GM10847 (cell line): ENCODE measurements around the gene IL11RA.

Experiments used
- POLR2A ChIP-seq: IDR thresholded peaks from 2 replicates; pipeline ENCODE4 v1.6.1; 2011; ENCODE audit not compliant: insufficient read length; ENCODE audit errors: extremely low read depth

The IL11RA gene

GRCh38 chr9:34644766-34645314, 7.1 kb upstream of the IL11RA start:
- TF ChIP-seq POLR2A: no peak

GRCh38 chr9:34646211-34647083, 5.5 kb upstream of the IL11RA start, which contains the start of gene GALT:
Gene GALT (plus strand): TSS chr9:34646675. CDS start chr9:34646705, 30 bp downstream.
- TF ChIP-seq POLR2A: peak; percentile 77

GRCh38 chr9:34647084-34647403, 4.9 kb upstream of the IL11RA start:
- TF ChIP-seq POLR2A: no peak

- no peak for TF ChIP-seq POLR2A
Observed at GRCh38 chr9:34647651-34648050, 4.3 kb upstream of the IL11RA start.

GRCh38 chr9:34648673-34649072, 3.3 kb upstream of the IL11RA start:
- no peak for TF ChIP-seq POLR2A

GRCh38 chr9:34650816-34651215, 1.2 kb upstream of the IL11RA start:
- no peak for TF ChIP-seq POLR2A

GRCh38 chr9:34651321-34651720, 664 bp upstream of the IL11RA start:
- TF ChIP-seq POLR2A: no peak

GRCh38 chr9:34652602-34653000, 616 bp downstream of the IL11RA start:
- TF ChIP-seq POLR2A: no peak

- TF ChIP-seq POLR2A: no peak
Observed at GRCh38 chr9:34653151-34654072, 1.4 kb downstream of the IL11RA start.

GRCh38 chr9:34654323-34655051, 2.5 kb downstream of the IL11RA start:
- no peak for TF ChIP-seq POLR2A

- TF ChIP-seq POLR2A: no peak
Observed at GRCh38 chr9:34655394-34655793, 3.4 kb downstream of the IL11RA start.

- TF ChIP-seq POLR2A: no peak
Observed at GRCh38 chr9:34656992-34657391, 5.0 kb downstream of the IL11RA start.

GRCh38 chr9:34658461-34658860, 6.5 kb downstream of the IL11RA start:
- TF ChIP-seq POLR2A: no peak

- no peak for TF ChIP-seq POLR2A
Observed at GRCh38 chr9:34659592-34660253, 7.7 kb downstream of the IL11RA start.

- TF ChIP-seq POLR2A: no peak
Observed at GRCh38 chr9:34662526-34663302, 10.7 kb downstream of the IL11RA start, which contains the start of gene CCL27. Gene CCL27 (minus strand): TSS chr9:34662657. CDS start chr9:34662633, 24 bp downstream.
